Stomach (tissue), 9 donors: ENCODE measurements around the gene GRM4. TPM values are rescaled to one million over a fixed set of nuclear protein-coding genes. Genes with fewer than 3 reads are reported as not detected.

Source experiments
- DNase-seq, 2 donors: peaks; one replicate each; pipeline versions ENCODE4 v3.0.0 to v3.0.0-alpha.2; 2013 to 2019
- H3K27ac ChIP-seq, 5 donors: fragments of 200-600 bp in 4 of 5; sonication (generic) in 4 of 5; one replicate each; pipeline ENCODE4 v1.5.1; 2013 to 2019; ENCODE audit warnings: mild to moderate bottlenecking in 1 of 5, moderate library complexity in 1 of 5
- H3K27me3 ChIP-seq, 3 donors: fragments of 200-600 bp; sonication (generic); one replicate each; pipeline ENCODE4 v1.5.1; 2017 to 2019; ENCODE audit warnings: mixed run types in 1 of 3
- H3K36me3 ChIP-seq, 4 donors: fragments of 200-600 bp; sonication (generic); 1 replicate in 3 of 4; 2 replicates in 1 of 4; pipeline ENCODE4 v1.5.1; 2016 to 2019
- H3K4me1 ChIP-seq, 4 donors: fragments of 200-600 bp; sonication (generic); one replicate each; pipeline ENCODE4 v1.5.1; 2016 to 2019
- H3K4me3 ChIP-seq, 4 donors: fragments of 200-600 bp; sonication (generic) in 3 of 4; one replicate each; pipeline ENCODE4 v1.5.1; 2016 to 2019; ENCODE audit warnings: mild to moderate bottlenecking in 1 of 4
- H3K9me3 ChIP-seq, 4 donors: fragments of 200-600 bp; sonication (generic); one replicate each; pipeline ENCODE4 v1.5.1; 2016 to 2019
- CTCF ChIP-seq, 7 experiments: fragments of 450-650 bp in 4 of 7; fragments of 200-600 bp in 3 of 7; sonication (generic) in 3 of 7; IDR thresholded peaks; one replicate each; pipeline ENCODE4 v1.5.1; 2016 to 2019; ENCODE audit warnings: antibody characterized with exemption in 7 of 7, control low read depth in 2 of 7, mild to moderate bottlenecking in 1 of 7
- EP300 ChIP-seq: sonication (generic); formaldehyde crosslinking; IDR thresholded peaks from one replicate; pipeline ENCODE4 v1.6.1; 2017; ENCODE audit warnings: antibody characterized with exemption
- POLR2A ChIP-seq, 4 donors: fragments of 450-650 bp; IDR thresholded peaks; one replicate each; pipeline ENCODE4 v1.6.1; 2016; ENCODE audit warnings: antibody characterized with exemption in 4 of 4, control low read depth in 2 of 4, mild to moderate bottlenecking in 1 of 4, moderate library complexity in 1 of 4
- POLR2AphosphoS5 ChIP-seq, 3 donors: sonication (generic); formaldehyde crosslinking; IDR thresholded peaks; one replicate each; pipeline ENCODE4 v1.6.1; 2016; ENCODE audit warnings: antibody characterized with exemption in 3 of 3
- WGBS, 5 donors: extraction: QIAGEN DNeasy Blood & Tissue Kit in 3 of 5; methylation state at CpG; one replicate each; pipeline versions ENCODE4 v1.1.5 to v1.1.7; 2013 to 2018; 5-methylcytosine and 5-hydroxymethylcytosine counted together
- intact Hi-C: fragments of 100-400 bp; cut with DNase I; formaldehyde crosslinking; loops from one replicate; pipeline ENCODE4 v1.15.1; 2023; ENCODE audit warnings: low total_unique reads
- polyA plus RNA-seq, 3 donors: library from polyadenylated mRNA; stranded (reverse); fragments of 200-250 nt; gene quantifications; one replicate each; pipeline ENCODE4 v1.2.3, GENCODE V29; 2013
- total RNA-seq, 5 donors: library from RNA; depleted of rRNA; stranded (reverse); fragments of >200 nt; gene quantifications; one replicate each; pipeline versions ENCODE4 v1.1.0 to v1.2.3, GENCODE V29; 2014 to 2016
- donor health status: healthy with polysubstance abuse.
- donor health status: Bipolar disorder and iron deficiency.
- donor health status: healthy.

GRM4 gene
- total and polyA plus RNA-seq, 8 donors = 0.55 TPM; not detected in 7

GRCh38 chr6:34079899-34080298 is 66.0 kb downstream of the GRM4 start:
- no peaks in the 10 kb centered on the region for H3K9me3 ChIP-seq
- TF ChIP-seq CTCF (IDR thresholded peaks at IDR 0.05) (no peak), POLR2AphosphoS5 (IDR thresholded peaks at IDR 0.05) (no peak), POLR2A (IDR thresholded peaks at IDR 0.05) (no peak), EP300 (no peak)
- peaks cover 0 to 15% (median 0%) of the 10 kb centered on the region in 3 donors for H3K27me3 ChIP-seq
- H3K36me3 ChIP-seq = no peaks in the 10 kb centered on the region
- no peak overlapping the region for H3K4me3 ChIP-seq
- intact Hi-C loops = no loop called here
- WGBS, 5 donors = 72 to 84% (median 74%) methylated on average over 8 of the region's 8 CpGs
- no peaks in the 10 kb centered on the region for H3K4me1 ChIP-seq
- H3K27ac ChIP-seq = no peak overlapping the region
- DNase-seq = no peak

GRCh38 chr6:34075906-34076305 is 70.0 kb downstream of the GRM4 start:
- intact Hi-C loops = no loop called here
- Histone ChIP-seq H3K36me3 (no peaks in the 10 kb centered on the region), H3K4me3 (no peak overlapping the region), H3K4me1 (no peaks in the 10 kb centered on the region), H3K27me3 (peaks cover 0 to 26% (median 0%) of the 10 kb centered on the region in 3 donors), H3K9me3 (no peaks in the 10 kb centered on the region), H3K27ac (no peak overlapping the region)
- no peak for DNase-seq
- 62 to 93% (median 78%) methylated on average over 5 to 6 of the region's 6 CpGs for WGBS, 5 donors
- TF ChIP-seq POLR2AphosphoS5 (IDR thresholded peaks at IDR 0.05) = no peak
- TF ChIP-seq EP300 = no peak
- no peak for TF ChIP-seq POLR2A (IDR thresholded peaks at IDR 0.05)
- no peak for TF ChIP-seq CTCF (IDR thresholded peaks at IDR 0.05)

GRCh38 chr6:34074064-34074742 is 71.7 kb downstream of the GRM4 start:
- WGBS, 5 donors = 62 to 65% (median 62%) methylated on average over 21 to 22 of the region's 22 CpGs
- TF ChIP-seq EP300 (no peak), POLR2A (IDR thresholded peaks at IDR 0.05) (no peak), POLR2AphosphoS5 (IDR thresholded peaks at IDR 0.05) (no peak), CTCF (IDR thresholded peaks at IDR 0.05) (no peak)
- Histone ChIP-seq H3K27me3 (peaks cover 0 to 40% (median 0%) of the 10 kb centered on the region in 3 donors), H3K4me3 (no peak overlapping the region), H3K36me3 (no peaks in the 10 kb centered on the region), H3K9me3 (no peaks in the 10 kb centered on the region), H3K27ac (no peak overlapping the region), H3K4me1 (no peaks in the 10 kb centered on the region)
- intact Hi-C loops = no loop called here
- DNase-seq = peak in 1 of 2 donors; percentile 28

GRCh38 chr6:34073540-34073939 is 72.3 kb downstream of the GRM4 start:
- whole genome bisulfite sequencing, 5 donors = 43 to 58% (median 54%) methylated on average over 6 to 7 of the region's 7 CpGs

GRCh38 chr6:34072727-34073126 is 73.2 kb downstream of the GRM4 start:
- Histone ChIP-seq H3K4me1 (no peaks in the 10 kb centered on the region), H3K9me3 (no peaks in the 10 kb centered on the region), H3K27me3 (peaks cover 0 to 49% (median 8%) of the 10 kb centered on the region in 3 donors), H3K4me3 (no peak overlapping the region), H3K36me3 (no peaks in the 10 kb centered on the region), H3K27ac (no peak overlapping the region)
- no peak for DNase-seq
- TF ChIP-seq POLR2AphosphoS5 (IDR thresholded peaks at IDR 0.05) (no peak), POLR2A (IDR thresholded peaks at IDR 0.05) (no peak), EP300 (no peak), CTCF (IDR thresholded peaks at IDR 0.05) (no peak)
- intact Hi-C loops = no loop called here

More at GRCh38 chr6:34073540-34073939, 72.3 kb downstream of the GRM4 start:
- no peak overlapping the region for H3K4me3 ChIP-seq
- H3K36me3 ChIP-seq = no peaks in the 10 kb centered on the region
- no peaks in the 10 kb centered on the region for H3K9me3 ChIP-seq
- H3K27me3 ChIP-seq = peaks cover 0 to 42% (median 3%) of the 10 kb centered on the region in 3 donors
- no peak overlapping the region for H3K27ac ChIP-seq
- TF ChIP-seq POLR2AphosphoS5 (IDR thresholded peaks at IDR 0.05) = no peak
- H3K4me1 ChIP-seq = no peaks in the 10 kb centered on the region
- intact Hi-C loops = no loop called here
- DNase-seq = no peak
